EL (cell line): ENCODE results near the gene HEY2.
"Not testable (repeated sequence)": the region's sequence is repeated elsewhere in the genome, so short reads cannot be mapped to it uniquely, and the experiment has no call there.

Experiments
- DNase-seq: peaks from one replicate; pipeline ENCODE4 v3.0.0-alpha.2; 2016

The HEY2 gene

DNA sequence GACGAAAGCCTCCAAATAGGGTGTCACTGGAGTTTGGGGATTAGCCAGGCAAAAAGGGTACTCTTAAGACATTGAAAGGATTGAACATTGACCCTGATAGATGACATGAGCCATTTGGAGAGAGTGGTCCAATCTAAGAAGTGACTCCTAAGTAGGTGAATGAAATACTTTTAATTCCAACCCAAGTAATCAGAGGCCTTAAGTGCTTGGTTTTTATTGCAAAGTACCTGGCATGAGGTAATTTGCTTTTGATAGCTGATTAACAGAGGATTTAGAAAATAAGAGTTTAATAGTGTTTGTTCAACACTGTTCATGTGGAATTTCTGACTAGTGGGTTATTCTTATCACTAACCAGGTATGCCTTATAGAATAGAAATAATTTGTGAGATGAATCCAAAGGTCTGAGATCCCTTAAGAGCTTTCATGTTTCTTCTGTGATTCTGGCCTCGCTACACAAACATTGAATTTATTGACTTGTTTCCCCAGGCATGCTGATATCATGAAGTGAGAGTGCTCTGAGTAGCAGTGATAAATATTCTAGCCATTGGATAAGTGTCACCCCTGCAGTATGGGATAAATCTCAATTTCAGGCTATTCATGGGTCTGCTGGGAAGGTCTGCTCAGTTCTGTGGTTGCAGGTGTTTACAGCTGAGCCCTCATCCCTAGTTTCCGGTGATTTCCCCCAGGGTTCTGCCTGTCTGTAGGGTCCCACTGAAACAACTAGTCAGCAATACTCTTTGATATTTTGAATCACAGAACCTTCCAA, 47.9 kb downstream of the HEY2 start:
- no peak for DNase-seq

- no peak for DNase-seq
These were observed 48.5 kb downstream of the HEY2 start for GRCh38 chr6:125797886-125798444.

DNA sequence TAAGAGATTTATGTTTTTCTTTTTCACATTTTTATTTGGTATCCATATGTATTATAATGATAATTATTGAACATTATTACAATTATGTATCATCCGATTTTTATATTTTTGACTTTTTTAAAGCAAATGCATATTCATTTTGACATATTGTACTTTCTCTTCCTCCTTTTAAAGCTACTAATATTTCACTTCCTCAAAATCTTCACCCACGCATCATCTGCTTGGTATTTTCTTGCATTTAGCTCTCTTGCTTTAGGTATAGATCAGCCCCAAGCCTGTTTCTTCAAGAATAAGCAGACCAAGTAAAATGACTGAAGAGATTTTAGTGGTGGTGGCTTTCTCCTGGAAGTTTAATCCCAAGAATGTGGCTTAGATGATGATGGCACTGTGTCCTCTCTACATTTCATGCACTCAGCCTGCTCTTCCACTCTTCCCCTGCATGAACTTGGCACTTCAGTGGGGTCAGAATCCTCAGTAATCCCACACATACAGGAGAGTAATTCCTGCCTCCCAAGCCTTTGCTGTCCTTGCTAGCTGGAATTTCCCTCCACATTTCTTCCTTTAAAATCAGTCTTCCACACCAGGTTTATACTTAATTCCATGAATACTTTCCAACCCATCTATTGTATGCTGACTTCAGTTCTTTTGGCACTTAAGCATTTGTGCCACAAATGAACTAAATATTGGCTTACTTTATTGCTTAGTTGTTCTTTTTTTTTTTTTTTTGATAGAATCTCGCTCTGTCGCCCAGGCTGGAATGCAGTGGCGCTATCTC, 49.5 kb downstream of the HEY2 start:
- peak; percentile 28 for DNase-seq

DNA sequence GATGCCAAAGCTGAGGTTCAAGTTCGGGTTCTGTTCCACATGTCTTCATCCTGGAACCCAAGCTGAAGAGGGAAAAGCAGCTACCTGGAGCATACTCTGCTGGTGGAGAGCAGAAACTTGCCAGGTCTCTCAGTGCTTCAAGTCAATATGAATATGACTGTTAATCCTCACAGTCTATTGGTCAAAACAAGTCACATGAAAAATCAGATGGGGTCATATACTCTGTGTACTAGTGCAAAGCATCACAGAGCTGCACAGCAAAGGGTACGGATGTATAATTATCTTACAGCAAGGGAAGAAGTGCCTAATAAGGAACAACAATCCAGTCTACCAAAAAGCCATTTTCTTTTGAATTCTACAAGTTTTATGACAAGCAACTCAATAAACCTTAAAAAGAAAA, 53.0 kb downstream of the HEY2 start:
- no peak for DNase-seq

- DNase-seq: peak; percentile 23
These were observed 53.5 kb downstream of the HEY2 start for GRCh38 chr6:125802943-125803377.

DNA sequence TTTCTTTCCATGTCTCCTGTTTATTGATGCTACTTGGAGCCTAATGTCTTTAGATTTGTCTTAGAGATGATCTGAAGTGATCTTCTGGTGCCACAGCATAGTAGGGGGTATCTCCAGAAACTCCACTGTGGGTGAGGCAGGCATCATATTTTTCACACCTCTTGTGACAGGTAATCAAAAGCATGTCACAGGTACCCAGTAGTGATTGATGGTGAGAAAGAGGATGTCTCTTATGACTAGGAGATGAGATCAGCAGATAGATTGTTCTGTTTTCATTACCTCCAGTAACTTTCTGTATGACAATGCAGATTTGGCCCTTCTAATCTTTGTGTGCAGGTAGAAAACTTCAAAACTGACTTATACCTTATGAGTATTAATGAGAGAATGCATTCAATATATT, 54.8 kb downstream of the HEY2 start:
- DNase-seq: no peak

- DNase-seq: not testable (repeated sequence)
These were observed 55.5 kb downstream of the HEY2 start for GRCh38 chr6:125804866-125805425.

GRCh38 chr6:125806813-125807212, 57.4 kb downstream of the HEY2 start:
- DNase-seq: no peak

DNA sequence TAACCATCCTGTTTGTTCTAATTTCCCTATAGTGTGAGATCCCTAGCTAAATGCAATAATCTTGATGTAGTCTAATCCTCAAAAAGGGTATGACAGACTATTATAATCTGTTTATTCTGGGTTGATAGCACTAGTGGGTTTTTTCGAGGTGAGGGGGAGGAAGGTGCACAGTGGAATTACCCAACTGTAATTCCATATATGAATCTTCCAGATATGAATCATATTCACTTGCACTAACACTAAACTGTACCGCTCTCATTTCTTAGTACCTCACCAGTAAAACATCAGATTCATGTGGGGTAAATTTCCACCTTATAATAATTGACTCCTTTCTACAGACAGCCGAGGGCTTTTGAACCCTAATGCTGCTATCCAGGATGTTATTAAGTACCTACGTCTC, 57.9 kb downstream of the HEY2 start:
- no peak for DNase-seq

- DNase-seq: peak; percentile 15
These were observed 58.6 kb downstream of the HEY2 start for GRCh38 chr6:125808060-125808459.

GRCh38 chr6:125808591-125808990, 59.2 kb downstream of the HEY2 start:
- no peak for DNase-seq

DNA sequence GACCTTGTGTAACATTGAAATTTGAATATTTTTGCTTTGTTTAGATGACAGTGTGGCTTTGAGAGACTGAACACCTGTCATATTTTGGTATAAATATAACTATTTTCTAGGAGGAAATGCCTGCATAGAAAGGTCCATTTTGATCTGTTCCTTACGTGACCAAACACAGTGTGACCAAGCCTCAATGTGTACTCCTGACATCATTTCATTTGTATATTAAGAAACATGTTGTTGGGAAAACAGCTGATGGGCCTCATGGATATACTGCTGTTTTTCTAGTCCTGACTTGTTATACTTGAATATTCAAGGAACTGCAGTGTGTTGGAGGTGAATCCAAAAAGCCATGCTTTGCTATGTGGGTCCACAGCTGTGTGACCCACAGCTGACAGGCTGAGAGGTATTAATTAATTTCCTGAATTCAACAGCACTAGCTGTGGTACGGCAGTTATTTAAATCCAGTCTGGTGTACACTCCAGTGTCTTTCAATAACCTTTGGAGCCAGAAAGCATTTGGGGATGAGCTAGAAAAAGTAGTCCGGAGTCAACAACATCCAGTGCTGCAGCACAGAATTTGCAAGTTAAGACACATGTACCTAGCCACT, 60.2 kb downstream of the HEY2 start:
- DNase-seq: no peak

DNA sequence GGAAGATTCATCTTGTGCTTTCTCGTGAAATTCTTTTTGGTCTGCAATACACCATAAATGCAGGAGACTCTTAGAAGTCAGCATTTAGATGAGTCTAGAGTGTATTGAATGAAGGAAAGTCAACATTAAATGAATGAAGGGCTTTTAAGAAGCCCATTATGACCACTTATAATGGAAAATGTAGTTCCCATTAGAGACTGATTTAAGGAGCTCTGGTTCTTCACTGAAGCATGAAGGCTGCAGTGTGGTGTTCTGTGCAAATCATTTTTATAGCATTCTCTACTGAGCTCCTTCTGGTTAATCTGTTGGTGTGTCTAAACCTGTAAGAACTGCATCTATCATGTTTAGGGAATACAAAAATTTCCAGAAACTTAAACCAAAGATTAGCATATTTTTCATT, 61.0 kb downstream of the HEY2 start:
- DNase-seq: no peak
